GM12892 (cell line): Measurements from ENCODE around the gene TEAD2.

Source experiments
- DNase-seq: peaks from one replicate; pipeline ENCODE4 v3.0.0; 2011; ENCODE audit not compliant: insufficient read length
- FAIRE-seq: peaks from 2 replicates; lab custom pipeline; 2011; peaks lifted over from hg19 to GRCh38; lab: Jason Lieb, UNC
- POLR2A ChIP-seq: IDR thresholded peaks from 2 replicates; pipeline ENCODE4 v1.6.1; 2011; ENCODE audit warnings: low read depth, low read length, control low read depth
- POLR2AphosphoS5 ChIP-seq: IDR thresholded peaks from 2 replicates; pipeline ENCODE4 v1.6.1; 2011; ENCODE audit warnings: low read depth, low read length, control low read depth
- TAF1 ChIP-seq: IDR thresholded peaks from 2 replicates; pipeline ENCODE4 v1.6.1; 2011; ENCODE audit warnings: low read depth, mild to moderate bottlenecking, control low read depth, low read length, borderline replicate concordance

The TEAD2 gene

GRCh38 chr19:49359851-49360820, 2.1 kb downstream of the TEAD2 start:
- FAIRE-seq (no peak), DNase-seq (no peak)
- TF ChIP-seq POLR2AphosphoS5 (no peak), TAF1 (no peak), POLR2A (no peak)

GRCh38 chr19:49357186-49357585, 5.0 kb downstream of the TEAD2 start:
- no peak for DNase-seq
- FAIRE-seq = no peak
- TF ChIP-seq POLR2AphosphoS5 = no peak
- no peak for TF ChIP-seq POLR2A
- TF ChIP-seq TAF1 = no peak

GRCh38 chr19:49356382-49356781, 5.8 kb downstream of the TEAD2 start:
- TF ChIP-seq POLR2AphosphoS5 = no peak
- no peak for TF ChIP-seq POLR2A
- no peak for TF ChIP-seq TAF1
- FAIRE-seq (no peak), DNase-seq (no peak)

GRCh38 chr19:49355909-49356353, 6.3 kb downstream of the TEAD2 start:
- DNase-seq (no peak), FAIRE-seq (no peak)
- TF ChIP-seq TAF1 = no peak
- TF ChIP-seq POLR2AphosphoS5 = no peak
- TF ChIP-seq POLR2A = no peak

- FAIRE-seq (no peak), DNase-seq (no peak)
- no peak for TF ChIP-seq POLR2A
- no peak for TF ChIP-seq TAF1
- no peak for TF ChIP-seq POLR2AphosphoS5
Observed at GRCh38 chr19:49349567-49349966, 12.6 kb downstream of the TEAD2 start.

DNA sequence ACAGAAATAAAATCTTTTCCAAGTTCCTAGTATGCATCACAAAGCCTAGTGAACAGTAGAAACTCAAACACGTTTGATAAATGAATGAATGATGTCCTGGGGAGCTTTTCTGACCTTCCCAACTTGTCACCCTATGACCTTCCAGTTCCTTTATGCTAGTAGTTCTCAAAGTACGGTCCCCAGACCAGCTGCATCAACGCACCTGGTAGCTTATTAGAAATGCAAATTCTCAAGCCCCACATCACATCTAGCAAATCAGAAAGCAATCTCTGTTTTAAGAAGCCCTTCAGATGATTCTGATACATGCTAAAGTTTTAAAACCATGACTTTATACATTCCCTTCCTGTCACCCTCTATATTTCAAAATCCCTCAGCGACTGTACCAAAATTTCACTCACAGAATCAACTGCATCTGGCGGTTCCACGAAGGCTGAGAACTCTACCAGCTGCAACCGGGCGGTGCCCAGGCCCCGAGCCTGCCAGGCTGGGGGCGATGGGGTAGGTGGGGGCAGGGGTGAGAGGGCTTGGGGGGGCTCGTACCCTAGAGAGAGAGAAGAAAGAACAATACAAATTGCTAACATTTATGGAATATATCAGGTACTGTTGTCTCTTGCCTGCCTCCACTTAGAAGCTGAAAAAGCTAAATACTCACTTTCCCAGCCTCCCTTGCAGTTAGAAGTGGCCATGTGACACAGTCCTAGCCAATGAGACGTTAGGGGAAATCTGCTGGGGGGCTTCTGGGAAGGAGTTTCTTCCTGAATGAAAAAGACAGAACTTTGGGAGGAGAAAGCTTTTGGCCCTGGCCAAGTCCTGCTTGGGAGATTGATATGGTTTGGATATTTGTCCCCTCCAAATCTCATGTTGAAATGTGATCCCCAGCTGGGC, 13.7 kb downstream of the TEAD2 start:
- TF ChIP-seq TAF1 (no peak), POLR2AphosphoS5 (no peak), POLR2A (no peak)
- FAIRE-seq (no peak), DNase-seq (no peak)

DNA sequence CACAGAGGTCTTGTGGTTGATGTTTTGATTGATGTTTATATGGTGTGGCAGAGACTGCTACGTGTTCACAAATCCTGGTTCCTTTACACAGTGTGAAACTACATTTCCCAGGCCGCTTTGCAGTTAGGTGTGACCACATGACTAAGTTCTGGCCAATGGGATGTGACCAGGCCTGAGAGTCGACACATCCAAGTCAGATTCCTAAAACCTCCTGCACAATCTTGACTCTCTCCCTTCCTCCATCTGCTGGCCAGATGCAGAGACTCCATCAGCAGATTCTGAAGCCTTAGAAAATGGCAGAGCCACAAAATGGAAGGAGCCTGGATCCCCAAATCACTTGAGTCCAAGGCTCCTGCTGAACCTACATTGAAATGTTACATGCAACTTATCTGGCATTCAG, 14.4 kb downstream of the TEAD2 start:
- DNase-seq (no peak), FAIRE-seq (peak; percentile 5)
- TF ChIP-seq POLR2A (no peak), POLR2AphosphoS5 (no peak), TAF1 (no peak)

- FAIRE-seq (no peak), DNase-seq (no peak)
- TF ChIP-seq POLR2AphosphoS5 (no peak), TAF1 (no peak), POLR2A (no peak)
Observed at GRCh38 chr19:49347191-49347590, 15.0 kb downstream of the TEAD2 start.

DNA sequence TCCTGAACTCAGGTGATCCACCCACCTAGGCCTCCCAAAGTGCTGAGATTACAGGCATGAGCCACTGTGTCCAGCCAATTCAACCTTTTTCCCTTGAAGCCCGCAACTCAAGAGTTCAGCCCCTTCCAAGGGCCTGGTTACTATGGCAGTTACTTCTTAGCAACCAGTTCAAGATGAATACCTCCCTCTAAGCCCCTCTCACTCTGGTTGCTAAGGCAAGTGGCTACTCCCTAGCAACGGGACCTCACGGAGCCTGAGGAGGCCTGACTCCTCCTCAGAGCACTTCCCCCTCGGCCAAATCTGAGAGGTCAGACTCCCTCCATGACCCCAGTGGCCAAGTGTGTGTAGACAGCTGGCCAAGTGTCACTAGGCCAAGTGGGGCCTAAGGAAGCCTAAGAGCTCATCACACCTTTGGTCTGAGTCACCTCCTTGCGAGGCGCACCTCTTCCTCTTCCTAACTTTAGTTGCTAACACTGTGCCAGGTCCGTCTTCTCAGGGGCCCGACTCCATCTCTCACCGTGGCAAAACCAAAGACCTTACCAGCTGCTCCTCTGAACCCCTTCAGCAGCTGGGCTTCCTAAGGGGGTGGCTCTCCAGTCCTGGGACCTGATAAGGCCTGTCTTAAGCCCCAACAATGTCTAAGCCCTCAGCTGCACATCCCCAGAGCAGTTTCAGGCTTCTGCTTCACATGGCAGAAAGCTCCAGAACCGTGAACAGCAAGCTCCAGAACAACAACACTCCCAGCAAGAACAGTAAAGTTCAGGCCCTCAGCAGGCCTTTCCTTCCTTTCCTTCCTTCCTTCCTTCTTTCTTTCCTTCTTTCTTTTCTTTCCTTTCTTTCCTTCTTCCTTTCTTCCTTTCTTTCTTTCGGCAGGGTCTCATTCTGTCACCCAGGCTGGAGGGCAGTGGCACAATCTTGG, 17.5 kb downstream of the TEAD2 start:
- DNase-seq (no peak), FAIRE-seq (no peak)
- TF ChIP-seq POLR2AphosphoS5 (no peak), TAF1 (no peak), POLR2A (no peak)

GRCh38 chr19:49343123-49343522, 19.1 kb downstream of the TEAD2 start:
- FAIRE-seq (no peak), DNase-seq (no peak)
- TF ChIP-seq POLR2AphosphoS5 = no peak
- TF ChIP-seq POLR2A = no peak
- no peak for TF ChIP-seq TAF1
